SK-N-SH (cell line): ENCODE measurements around the gene PHF23. TPM values are rescaled to one million over a fixed set of nuclear protein-coding genes. Genes with fewer than 3 reads are reported as not detected.

ENCODE experiments used
- CTCF ChIA-PET: fragments of 300-600, 350-600 bp; formaldehyde crosslinking; extraction: SDS; loops from one replicate; lab custom pipeline; 2021; lab: Yijun Ruan, JAX
- POLR2A ChIA-PET: fragments of 350-600 bp; sonication (Branson Sonifier 250); formaldehyde crosslinking; extraction: SDS; loops from one replicate; lab custom pipeline; 2020; ENCODE audit warnings: antibody characterized with exemption, inconsistent platforms; lab: Yijun Ruan, JAX
- DNase-seq: peaks from one replicate; pipeline ENCODE4 v3.0.0; 2012
- H2AFZ ChIP-seq: fragments of 200-600 bp; sonication (generic); 2 replicates; pipeline ENCODE4 v1.8.1; 2016; ENCODE audit warnings: antibody characterized with exemption, mild to moderate bottlenecking, low read depth
- H3F3A ChIP-seq: fragments of 200-600 bp; sonication (generic); replicated peaks from 2 replicates; pipeline ENCODE3; 2016; ENCODE audit warnings: antibody characterized with exemption, mild to moderate bottlenecking; ENCODE audit not compliant: insufficient read depth
- H3K27ac ChIP-seq, 2 experiments: fragments of 200-500 bp in 1 of 2; fragments of 200-600 bp in 1 of 2; sonication (Bioruptor generic) in 1 of 2; sonication (generic), shearing (Covaris generic) in 1 of 2; 2 replicates each; pipeline versions ENCODE4 v1.5.1 to v1.6.1; 2014 to 2016; ENCODE audit warnings: low read depth in 2 of 2, inconsistent platforms in 1 of 2, low read length in 1 of 2, mild to moderate bottlenecking in 1 of 2, mixed read lengths in 1 of 2
- H3K27me3 ChIP-seq: fragments of 200-600 bp; sonication (generic), shearing (Covaris generic); 2 replicates; pipeline ENCODE4 v1.6.1; 2016; ENCODE audit warnings: mixed run types; ENCODE audit not compliant: insufficient read depth
- H3K36me3 ChIP-seq, 2 experiments: fragments of 200-500 bp in 1 of 2; fragments of 200-600 bp in 1 of 2; sonication (Bioruptor generic) in 1 of 2; sonication (generic) in 1 of 2; replicated peaks in 1 of 2; 2 replicates each; pipeline versions ENCODE3 to v1.5.1; 2014 to 2016; ENCODE audit warnings: low read length in 1 of 2, mild to moderate bottlenecking in 1 of 2; ENCODE audit not compliant: insufficient read depth in 2 of 2, control insufficient read depth in 1 of 2
- H3K4me1 ChIP-seq, 2 experiments: fragments of 200-500 bp in 1 of 2; fragments of 200-600 bp in 1 of 2; sonication (Bioruptor generic) in 1 of 2; sonication (generic), shearing (Covaris generic) in 1 of 2; 2 replicates each; pipeline versions ENCODE4 v1.5.1 to v1.6.1; 2014 to 2016; ENCODE audit warnings: low read depth in 1 of 2, low read length in 1 of 2, mixed run types in 1 of 2; ENCODE audit not compliant: insufficient read depth in 2 of 2, control insufficient read depth in 1 of 2
- H3K4me2 ChIP-seq: fragments of 200-600 bp; sonication (generic), shearing (Covaris generic); 2 replicates; pipeline ENCODE4 v1.6.1; 2017; ENCODE audit warnings: mixed run types
- H3K4me3 ChIP-seq, 2 experiments: fragments of 200-500 bp in 1 of 2; fragments of 200-600 bp in 1 of 2; sonication (Bioruptor generic) in 1 of 2; sonication (generic), shearing (Covaris generic) in 1 of 2; 2 replicates each; pipeline versions ENCODE4 v1.5.1 to v1.8.1; 2014 to 2016; ENCODE audit warnings: low read depth in 2 of 2, inconsistent platforms in 1 of 2, low read length in 1 of 2, mild to moderate bottlenecking in 1 of 2, mixed read lengths in 1 of 2, moderate library complexity in 1 of 2
- H3K79me2 ChIP-seq: fragments of 200-600 bp; sonication (generic); 2 replicates; pipeline ENCODE4 v1.8.1; 2017; ENCODE audit warnings: mild to moderate bottlenecking; ENCODE audit not compliant: insufficient read depth
- H3K9ac ChIP-seq: fragments of 200-600 bp; sonication (generic); 2 replicates; pipeline ENCODE4 v1.6.1; 2017; ENCODE audit warnings: mixed run types
- H3K9me2 ChIP-seq: fragments of 200-600 bp; sonication (generic); 2 replicates; pipeline ENCODE4 v1.6.1; 2017; ENCODE audit warnings: mixed run types
- H3K9me3 ChIP-seq: fragments of 200-600 bp; sonication (generic); 2 replicates; pipeline ENCODE4 v1.6.1; 2017; ENCODE audit warnings: mixed run types, mild to moderate bottlenecking, moderate library complexity
- H4K20me1 ChIP-seq: fragments of 200-600 bp; sonication (generic); 2 replicates; pipeline ENCODE4 v1.6.1; 2017; ENCODE audit warnings: mild to moderate bottlenecking, mixed run types; ENCODE audit not compliant: insufficient read depth
- ELF1 ChIP-seq: IDR thresholded peaks from 2 replicates; pipeline ENCODE4 v1.4.0; 2012
- EP300 ChIP-seq, 2 experiments: IDR thresholded peaks; 2 replicates each; pipeline versions ENCODE4 v1.4.0 to v1.6.1; 2012; ENCODE audit warnings: borderline replicate concordance in 1 of 2, low read depth in 1 of 2, low read length in 1 of 2
- EZH2phosphoT487 ChIP-seq: fragments of 200-600 bp; sonication (generic); IDR thresholded peaks from 2 replicates; pipeline ENCODE4 v1.6.1; 2017; ENCODE audit warnings: low read depth, mixed run types, mild to moderate bottlenecking, antibody characterized with exemption, moderate library complexity, borderline replicate concordance
- FOSL2 ChIP-seq: IDR thresholded peaks from 2 replicates; pipeline ENCODE4 v1.4.0; 2012; ENCODE audit warnings: low read depth, mild to moderate bottlenecking, moderate library complexity, borderline replicate concordance
- FOXJ3 ChIP-seq: sonication (generic); formaldehyde crosslinking; IDR thresholded peaks from 2 replicates; pipeline ENCODE4 v1.5.1; 2020; ENCODE audit warnings: mild to moderate bottlenecking, missing genetic modification reagents
- FOXM1 ChIP-seq: IDR thresholded peaks from 2 replicates; pipeline ENCODE4 v1.4.0; 2012; ENCODE audit warnings: low read depth, mild to moderate bottlenecking
- GATA2 ChIP-seq: sonication (generic); formaldehyde crosslinking; IDR thresholded peaks from 2 replicates; pipeline ENCODE4 v1.5.0; 2020; ENCODE audit warnings: mild to moderate bottlenecking, missing genetic modification reagents
- MEF2A ChIP-seq: IDR thresholded peaks from 2 replicates; pipeline ENCODE4 v1.4.0; 2012; ENCODE audit warnings: low read depth, borderline replicate concordance
- MXI1 ChIP-seq: IDR thresholded peaks from 2 replicates; pipeline ENCODE4 v1.6.1; 2012; ENCODE audit warnings: mild to moderate bottlenecking, low read depth, low read length, improper control_type of control experiment
- NFIC ChIP-seq: IDR thresholded peaks from 2 replicates; pipeline ENCODE4 v1.4.0; 2012; ENCODE audit warnings: borderline replicate concordance
- RFX5 ChIP-seq: IDR thresholded peaks from 2 replicates; pipeline ENCODE4 v1.6.1; 2012; ENCODE audit warnings: mild to moderate bottlenecking, improper control_type of control experiment, low read length
- SMC3 ChIP-seq: IDR thresholded peaks from 2 replicates; pipeline ENCODE4 v1.6.1; 2012; ENCODE audit warnings: low read depth, low read length, improper control_type of control experiment
- TAF1 ChIP-seq: IDR thresholded peaks from 2 replicates; pipeline ENCODE4 v1.6.1; 2012; ENCODE audit warnings: low read depth, mild to moderate bottlenecking, low read length, moderate library complexity, borderline replicate concordance
- TCF12 ChIP-seq: IDR thresholded peaks from 2 replicates; pipeline ENCODE4 v1.4.0; 2012
- TEAD4 ChIP-seq: IDR thresholded peaks from 2 replicates; pipeline ENCODE4 v1.4.0; 2012; ENCODE audit warnings: mild to moderate bottlenecking, borderline replicate concordance; ENCODE audit not compliant: insufficient read depth
- YY1 ChIP-seq: IDR thresholded peaks from 2 replicates; pipeline ENCODE4 v1.4.0; 2012; ENCODE audit warnings: low read depth, mild to moderate bottlenecking
- WGBS: methylation state at CpG from one replicate; pipeline ENCODE4 v1.1.6; 2017; ENCODE audit warnings: low lambda C conversion rate; 5-methylcytosine and 5-hydroxymethylcytosine counted together
- polyA plus RNA-seq, 3 experiments: library from polyadenylated mRNA; depleted of rRNA; stranded (reverse); fragments of >200 nt; gene quantifications; 2 replicates each; pipeline ENCODE4 v1.2.3, GENCODE V29; 2012
- TF ChIP-seq, protein P1 (sequence below): fragments of 150-350 bp; IDR thresholded peaks from 2 replicates; pipeline ENCODE4 v1.6.1; 2016; ENCODE audit warnings: mild to moderate bottlenecking, low read depth, low read length
- TF ChIP-seq, protein P2 (sequence below): IDR thresholded peaks from 2 replicates; pipeline ENCODE4 v1.4.0; 2012; ENCODE audit warnings: low read depth, borderline replicate concordance
- TF ChIP-seq, protein P3 (sequence below): IDR thresholded peaks from 2 replicates; pipeline ENCODE4 v1.4.0; 2012; ENCODE audit warnings: low read depth
- TF ChIP-seq, protein P4 (sequence below): IDR thresholded peaks from 2 replicates; pipeline ENCODE4 v1.4.0; 2012; ENCODE audit warnings: low read depth, borderline replicate concordance

PHF23 gene
- polyA plus RNA-seq, 1 of the 3 experiments (the other 2 are of a cell fraction) = 53.3 TPM

DNA sequence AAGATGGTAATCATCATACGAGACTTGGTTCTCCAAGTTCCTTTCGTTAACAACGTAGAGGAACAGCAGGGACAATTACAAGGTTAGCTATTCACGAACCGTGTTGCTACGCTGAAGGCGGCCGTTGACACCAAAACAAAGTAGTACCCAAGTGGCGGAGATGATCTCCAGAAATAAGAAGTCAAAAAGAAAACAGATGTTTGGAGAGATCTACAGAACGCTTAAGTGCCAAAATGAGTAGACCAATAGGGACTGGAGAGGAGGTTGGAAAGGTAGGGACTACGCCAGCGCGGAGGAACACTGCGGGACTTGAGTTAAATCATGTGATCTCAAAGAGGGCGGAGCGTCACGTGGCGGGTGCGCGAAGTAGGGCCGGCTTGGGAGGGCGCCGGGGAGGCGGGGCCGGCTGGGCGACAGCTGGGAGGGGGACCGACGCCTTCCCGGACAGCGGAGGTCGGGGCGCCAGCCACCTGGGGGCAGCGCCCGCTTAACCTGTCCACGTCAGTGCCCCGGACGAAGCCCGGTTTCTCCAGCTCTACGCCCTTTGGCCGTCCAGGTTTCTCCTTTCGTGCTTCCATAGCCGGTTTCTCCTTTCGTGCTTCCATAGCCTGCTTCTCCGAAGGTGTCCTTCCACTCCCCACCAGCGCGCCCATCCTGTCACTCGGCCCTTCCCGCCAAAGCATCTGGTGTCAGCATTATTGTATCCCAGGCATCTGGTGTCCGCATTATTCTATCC is 3.6 kb upstream of the PHF23 start (continued):
- TF ChIP-seq TCF12 (0 out of 2 replicates have a peak, but pooled peaks have one; percentile 6), EZH2phosphoT487 (no peak), MEF2A (no peak), FOSL2 (peak; percentile 4; the same call in 1 of the 2 replicates), FOXJ3 (no peak), EP300 (IDR thresholded peaks at IDR 0.05; ENCODE audit: borderline replicate concordance in 1 of 2, low read depth in 1 of 2, low read length in 1 of 2) (peak in 1 of 2 experiments; percentile 24; a peak in 1 of 4 replicates), NFIC (no peak; the same call in 1 of the 2 replicates), ELF1 (peak; percentile 85), RFX5 (no peak), TEAD4 (no peak), GATA2 (CRISPR knock-in tag) (no peak)
- TF ChIP-seq, protein P1, sequence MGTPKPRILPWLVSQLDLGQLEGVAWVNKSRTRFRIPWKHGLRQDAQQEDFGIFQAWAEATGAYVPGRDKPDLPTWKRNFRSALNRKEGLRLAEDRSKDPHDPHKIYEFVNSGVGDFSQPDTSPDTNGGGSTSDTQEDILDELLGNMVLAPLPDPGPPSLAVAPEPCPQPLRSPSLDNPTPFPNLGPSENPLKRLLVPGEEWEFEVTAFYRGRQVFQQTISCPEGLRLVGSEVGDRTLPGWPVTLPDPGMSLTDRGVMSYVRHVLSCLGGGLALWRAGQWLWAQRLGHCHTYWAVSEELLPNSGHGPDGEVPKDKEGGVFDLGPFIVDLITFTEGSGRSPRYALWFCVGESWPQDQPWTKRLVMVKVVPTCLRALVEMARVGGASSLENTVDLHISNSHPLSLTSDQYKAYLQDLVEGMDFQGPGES = no peak

DNA sequence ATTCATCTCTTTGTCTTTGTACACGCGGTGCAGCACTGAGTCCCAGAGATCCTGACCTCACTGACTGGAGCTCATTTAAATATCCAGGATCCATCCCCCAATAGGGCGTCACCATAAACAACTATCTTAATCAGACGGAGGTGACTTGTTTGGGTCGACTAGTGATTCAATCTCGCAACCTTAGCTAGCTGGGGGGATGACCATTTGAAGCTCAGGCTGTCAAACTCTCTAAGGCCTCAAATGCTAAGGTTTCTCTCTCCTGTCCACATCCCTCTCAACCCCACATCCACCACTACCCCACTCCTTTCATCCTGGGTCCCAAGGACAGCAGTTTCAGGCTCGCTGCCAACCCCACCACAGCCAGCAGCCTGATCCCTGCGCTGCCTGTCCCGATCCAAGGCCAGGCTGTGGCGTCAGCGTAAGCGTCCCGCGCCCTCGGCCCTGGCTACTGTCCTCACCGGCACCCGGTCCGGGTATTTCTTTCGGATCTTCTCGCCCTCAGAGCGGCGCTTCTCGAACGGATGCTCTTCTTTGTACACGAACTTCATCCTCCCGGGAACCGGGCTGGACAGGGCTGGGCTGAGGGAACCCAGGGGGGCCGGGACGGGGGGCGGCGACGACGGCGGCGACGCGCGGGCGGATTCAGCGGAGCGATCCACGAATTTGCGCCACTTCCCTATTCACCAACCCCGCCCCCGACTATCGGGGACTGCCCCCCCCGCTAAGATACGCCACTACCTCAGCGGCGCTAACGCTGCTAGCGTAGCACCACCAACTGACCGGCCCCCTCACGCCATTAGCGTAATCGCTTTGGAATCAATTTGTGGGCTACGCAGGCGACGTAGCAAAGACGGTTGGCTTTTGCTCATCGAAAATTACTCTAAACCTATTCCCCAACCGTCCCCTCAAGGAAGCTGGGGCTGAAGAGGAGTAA is 2.8 kb upstream of the PHF23 start, which contains the start of gene GABARAP:
GABARAP (minus strand) TSS at position 667 of the 934 bp plus-strand sequence; CDS start at position 548, 119 bp downstream.
- Histone ChIP-seq H3K4me1 (peaks cover 16 to 24% of the 10 kb centered on the region in 2 experiments), H3K9me3 (no peaks in the 10 kb centered on the region), H3K9ac (peak within 1 kb of the TSS; percentile 97), H3K9me2 (no peaks in the 10 kb centered on the region), H3K27me3 (no peaks in the 10 kb centered on the region), H3K36me3 (peaks cover 34 to 46% of the 10 kb centered on the region in 2 experiments), H2AFZ (peak within 1 kb of the TSS; percentile 54), H3K4me3 (peak within 1 kb of the TSS; percentile 80 to 98), H3K27ac (peak within 1 kb of the TSS; percentile 88 to 99), H3K4me2 (peak within 1 kb of the TSS; percentile 79), H3F3A (peaks cover 47% of the 10 kb centered on the region), H4K20me1 (peaks cover 5% of the 10 kb centered on the region; the same call in 1 of the 2 replicates), H3K79me2 (peaks cover 57% of the 10 kb centered on the region)
- ChIA-PET CTCF (interaction anchor here (0.6 to 5.6 kb wide), 11 partner anchors 9 to 319 kb away, joined by 3 to 35 read pairs (median 5); partner anchors contain the start of genes ACADVL, CTDNEP1, DLG4 and ELP5), POLR2A (interaction anchor here (0.6 to 1.8 kb wide), 7 partner anchors 8 to 342 kb away, joined by 3 to 7 read pairs (median 5); partner anchors contain the start of genes ACADVL, CTDNEP1, DLG4 and DVL2)
- whole genome bisulfite sequencing = under 1% methylated on average over 43 of the region's 62 CpGs
- peak; percentile 86 for DNase-seq
- TF ChIP-seq SMC3 (no peak), FOXM1 (no peak), EP300 (IDR thresholded peaks at IDR 0.05; ENCODE audit: borderline replicate concordance in 1 of 2, low read depth in 1 of 2, low read length in 1 of 2) (no peak; a peak in 1 of 4 replicates), ELF1 (peak; percentile 94), TCF12 (no peak), NFIC (peak; percentile 52), TAF1 (peak; percentile 25), TEAD4 (no peak), MXI1 (0 out of 2 replicates have a peak, but pooled peaks have one; percentile 47), FOXJ3 (no peak), YY1 (no peak)
- TF ChIP-seq, protein P2, sequence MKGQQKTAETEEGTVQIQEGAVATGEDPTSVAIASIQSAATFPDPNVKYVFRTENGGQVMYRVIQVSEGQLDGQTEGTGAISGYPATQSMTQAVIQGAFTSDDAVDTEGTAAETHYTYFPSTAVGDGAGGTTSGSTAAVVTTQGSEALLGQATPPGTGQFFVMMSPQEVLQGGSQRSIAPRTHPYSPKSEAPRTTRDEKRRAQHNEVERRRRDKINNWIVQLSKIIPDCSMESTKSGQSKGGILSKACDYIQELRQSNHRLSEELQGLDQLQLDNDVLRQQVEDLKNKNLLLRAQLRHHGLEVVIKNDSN = peak; percentile 84
- TF ChIP-seq, protein P1 = no peak
- TF ChIP-seq, protein P3, sequence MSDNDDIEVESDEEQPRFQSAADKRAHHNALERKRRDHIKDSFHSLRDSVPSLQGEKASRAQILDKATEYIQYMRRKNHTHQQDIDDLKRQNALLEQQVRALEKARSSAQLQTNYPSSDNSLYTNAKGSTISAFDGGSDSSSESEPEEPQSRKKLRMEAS = no peak; the same call in 1 of the 2 replicates
- TF ChIP-seq, protein P4, sequence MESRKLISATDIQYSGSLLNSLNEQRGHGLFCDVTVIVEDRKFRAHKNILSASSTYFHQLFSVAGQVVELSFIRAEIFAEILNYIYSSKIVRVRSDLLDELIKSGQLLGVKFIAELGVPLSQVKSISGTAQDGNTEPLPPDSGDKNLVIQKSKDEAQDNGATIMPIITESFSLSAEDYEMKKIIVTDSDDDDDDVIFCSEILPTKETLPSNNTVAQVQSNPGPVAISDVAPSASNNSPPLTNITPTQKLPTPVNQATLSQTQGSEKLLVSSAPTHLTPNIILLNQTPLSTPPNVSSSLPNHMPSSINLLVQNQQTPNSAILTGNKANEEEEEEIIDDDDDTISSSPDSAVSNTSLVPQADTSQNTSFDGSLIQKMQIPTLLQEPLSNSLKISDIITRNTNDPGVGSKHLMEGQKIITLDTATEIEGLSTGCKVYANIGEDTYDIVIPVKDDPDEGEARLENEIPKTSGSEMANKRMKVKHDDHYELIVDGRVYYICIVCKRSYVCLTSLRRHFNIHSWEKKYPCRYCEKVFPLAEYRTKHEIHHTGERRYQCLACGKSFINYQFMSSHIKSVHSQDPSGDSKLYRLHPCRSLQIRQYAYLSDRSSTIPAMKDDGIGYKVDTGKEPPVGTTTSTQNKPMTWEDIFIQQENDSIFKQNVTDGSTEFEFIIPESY = no peak
